Measurements from ENCODE around the gene ZSWIM9.

DNA sequence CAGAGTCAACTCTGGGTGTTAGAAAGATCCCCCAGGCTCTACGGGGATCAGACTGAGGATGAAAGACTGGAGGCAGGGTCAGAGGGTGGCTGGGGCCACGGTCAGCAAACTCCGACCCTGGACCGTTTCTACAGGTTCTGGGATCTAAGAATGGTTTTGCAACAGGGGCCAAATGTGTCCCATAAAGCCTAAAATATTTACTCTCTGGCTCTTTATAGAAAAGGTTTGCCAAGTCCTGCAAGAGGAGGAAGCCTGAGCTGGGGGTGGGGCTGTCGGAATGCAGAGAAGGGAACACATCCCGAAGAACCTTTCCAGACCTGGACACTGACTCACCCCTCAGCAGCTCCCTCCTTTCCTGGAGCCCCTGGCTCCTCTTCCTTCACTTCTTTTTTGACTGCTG is 21.1 kb upstream of the ZSWIM9 start:
- TF ChIP-seq CTCF (IDR thresholded peaks at IDR 0.05) (no peak), RXRA (IDR thresholded peaks at IDR 0.05; ENCODE audit: borderline replicate concordance, low read depth) (no peak), SIN3A (IDR thresholded peaks at IDR 0.05; ENCODE audit: borderline replicate concordance, low read depth, low read length) (no peak)
- TF ChIP-seq, protein P1, sequence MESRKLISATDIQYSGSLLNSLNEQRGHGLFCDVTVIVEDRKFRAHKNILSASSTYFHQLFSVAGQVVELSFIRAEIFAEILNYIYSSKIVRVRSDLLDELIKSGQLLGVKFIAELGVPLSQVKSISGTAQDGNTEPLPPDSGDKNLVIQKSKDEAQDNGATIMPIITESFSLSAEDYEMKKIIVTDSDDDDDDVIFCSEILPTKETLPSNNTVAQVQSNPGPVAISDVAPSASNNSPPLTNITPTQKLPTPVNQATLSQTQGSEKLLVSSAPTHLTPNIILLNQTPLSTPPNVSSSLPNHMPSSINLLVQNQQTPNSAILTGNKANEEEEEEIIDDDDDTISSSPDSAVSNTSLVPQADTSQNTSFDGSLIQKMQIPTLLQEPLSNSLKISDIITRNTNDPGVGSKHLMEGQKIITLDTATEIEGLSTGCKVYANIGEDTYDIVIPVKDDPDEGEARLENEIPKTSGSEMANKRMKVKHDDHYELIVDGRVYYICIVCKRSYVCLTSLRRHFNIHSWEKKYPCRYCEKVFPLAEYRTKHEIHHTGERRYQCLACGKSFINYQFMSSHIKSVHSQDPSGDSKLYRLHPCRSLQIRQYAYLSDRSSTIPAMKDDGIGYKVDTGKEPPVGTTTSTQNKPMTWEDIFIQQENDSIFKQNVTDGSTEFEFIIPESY (IDR thresholded peaks at IDR 0.05; ENCODE audit: borderline replicate concordance, low read depth) = no peak

All from SK-N-SH (cell line).